ENCODE measurements around the gene CSTF2T. TPM values are rescaled to one million over a fixed set of nuclear protein-coding genes. Genes with fewer than 3 reads are reported as not detected.

The CSTF2T gene
- total RNA-seq, 4 donors from 2014 or later: 18.6 to 25.7 (median 20.8) TPM

GRCh38 chr10:51656503-51656902 lies 42.9 kb downstream of the CSTF2T start:
- no peaks in the 10 kb centered on the region for H3K4me1 ChIP-seq
- H3K36me3 ChIP-seq: no peaks in the 10 kb centered on the region
- WGBS, 2 donors: 92 to 94% methylated on average over 3 of the region's 3 CpGs
- TF ChIP-seq EP300 (IDR thresholded peaks at IDR 0.05): no peak
- no peak for TF ChIP-seq CTCF (IDR thresholded peaks at IDR 0.05)
- TF ChIP-seq POLR2A (IDR thresholded peaks at IDR 0.05): no peak
- H3K4me3 ChIP-seq: no peak overlapping the region
- H3K27ac ChIP-seq: no peak overlapping the region
- no peaks in the 10 kb centered on the region for H3K9me3 ChIP-seq
- no peaks in the 10 kb centered on the region for H3K27me3 ChIP-seq
- no peak for DNase-seq (ENCODE audit: low spot score in 2 of 2)

DNA sequence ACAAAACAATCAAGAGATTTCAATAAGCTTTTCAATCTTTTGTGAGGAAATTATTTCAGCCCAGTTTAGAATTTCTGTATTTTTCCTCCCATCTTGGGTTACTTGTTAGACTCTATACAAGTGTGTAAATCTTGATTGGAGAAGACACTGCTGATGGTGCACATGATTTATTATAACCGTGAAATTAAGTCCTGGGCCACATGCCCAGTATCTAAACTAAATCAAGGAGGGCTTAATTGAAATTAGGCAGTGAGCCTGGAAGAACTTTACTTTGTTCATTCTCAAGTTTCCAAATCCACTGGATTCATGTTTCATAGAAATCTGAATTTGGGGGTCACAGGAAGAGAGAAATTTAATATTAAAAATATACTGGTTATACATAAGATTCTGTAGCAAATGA lies 44.5 kb downstream of the CSTF2T start:
- Histone ChIP-seq H3K36me3 (no peaks in the 10 kb centered on the region), H3K27ac (no peak overlapping the region), H3K9me3 (no peaks in the 10 kb centered on the region), H3K4me1 (no peaks in the 10 kb centered on the region), H3K4me3 (no peak overlapping the region), H3K27me3 (no peaks in the 10 kb centered on the region)
- 32 to 84% methylated on average over 1 of the region's 1 CpG for WGBS, 2 donors
- TF ChIP-seq CTCF (IDR thresholded peaks at IDR 0.05): no peak
- no peak for TF ChIP-seq POLR2A (IDR thresholded peaks at IDR 0.05)
- TF ChIP-seq EP300 (IDR thresholded peaks at IDR 0.05): no peak
- no peak for DNase-seq (ENCODE audit: low spot score in 2 of 2)

DNA sequence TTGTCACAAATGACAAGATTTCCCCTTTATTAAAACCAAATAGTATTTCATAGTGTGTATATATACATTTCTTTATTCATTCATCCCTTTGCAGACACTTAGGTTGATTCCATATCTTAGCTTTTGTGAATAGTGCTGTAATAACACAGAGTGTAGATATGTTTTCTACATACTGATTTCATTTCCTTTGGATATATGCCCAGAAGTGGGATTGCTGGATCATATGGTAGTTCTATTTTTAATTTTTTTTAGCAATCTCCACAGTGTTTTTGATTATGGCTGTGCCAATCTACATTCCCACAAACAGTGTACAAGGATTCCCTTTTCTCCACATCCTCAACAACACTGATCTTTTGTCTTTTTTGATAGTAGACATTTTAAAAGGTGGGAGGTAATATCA lies 46.4 kb downstream of the CSTF2T start:
- TF ChIP-seq EP300 (IDR thresholded peaks at IDR 0.05): no peak
- no peak for TF ChIP-seq POLR2A (IDR thresholded peaks at IDR 0.05)
- TF ChIP-seq CTCF (IDR thresholded peaks at IDR 0.05): no peak
- Histone ChIP-seq H3K4me3 (no peak overlapping the region), H3K36me3 (no peaks in the 10 kb centered on the region), H3K27ac (no peak overlapping the region), H3K4me1 (no peaks in the 10 kb centered on the region), H3K27me3 (no peaks in the 10 kb centered on the region), H3K9me3 (no peaks in the 10 kb centered on the region)
- no peak for DNase-seq (ENCODE audit: low spot score in 2 of 2)

GRCh38 chr10:51651063-51651462 lies 48.3 kb downstream of the CSTF2T start:
- Histone ChIP-seq H3K9me3 (no peaks in the 10 kb centered on the region), H3K36me3 (no peaks in the 10 kb centered on the region), H3K27ac (no peak overlapping the region), H3K4me3 (no peak overlapping the region), H3K27me3 (no peaks in the 10 kb centered on the region), H3K4me1 (no peaks in the 10 kb centered on the region)
- TF ChIP-seq EP300 (IDR thresholded peaks at IDR 0.05): no peak
- no peak for TF ChIP-seq CTCF (IDR thresholded peaks at IDR 0.05)
- no peak for TF ChIP-seq POLR2A (IDR thresholded peaks at IDR 0.05)
- WGBS, 2 donors: 96 to 100% methylated on average over 1 of the region's 1 CpG
- DNase-seq (ENCODE audit: low spot score in 2 of 2): no peak

- no peak for DNase-seq (ENCODE audit: low spot score in 2 of 2)
- H3K9me3 ChIP-seq: no peaks in the 10 kb centered on the region
- H3K27ac ChIP-seq: no peak overlapping the region
- no peaks in the 10 kb centered on the region for H3K4me1 ChIP-seq
- H3K27me3 ChIP-seq: no peaks in the 10 kb centered on the region
- H3K36me3 ChIP-seq: no peaks in the 10 kb centered on the region
- WGBS, 2 donors: 95 to 96% methylated on average over 3 of the region's 3 CpGs
- no peak for TF ChIP-seq CTCF (IDR thresholded peaks at IDR 0.05)
- TF ChIP-seq POLR2A (IDR thresholded peaks at IDR 0.05): no peak
- no peak for TF ChIP-seq EP300 (IDR thresholded peaks at IDR 0.05)
- H3K4me3 ChIP-seq: no peak overlapping the region
These were observed 50.3 kb downstream of the CSTF2T start for GRCh38 chr10:51649064-51649463.

Measured in tibial nerve (tissue), 4 donors.